Measurements from ENCODE around the gene DHH.

DNA sequence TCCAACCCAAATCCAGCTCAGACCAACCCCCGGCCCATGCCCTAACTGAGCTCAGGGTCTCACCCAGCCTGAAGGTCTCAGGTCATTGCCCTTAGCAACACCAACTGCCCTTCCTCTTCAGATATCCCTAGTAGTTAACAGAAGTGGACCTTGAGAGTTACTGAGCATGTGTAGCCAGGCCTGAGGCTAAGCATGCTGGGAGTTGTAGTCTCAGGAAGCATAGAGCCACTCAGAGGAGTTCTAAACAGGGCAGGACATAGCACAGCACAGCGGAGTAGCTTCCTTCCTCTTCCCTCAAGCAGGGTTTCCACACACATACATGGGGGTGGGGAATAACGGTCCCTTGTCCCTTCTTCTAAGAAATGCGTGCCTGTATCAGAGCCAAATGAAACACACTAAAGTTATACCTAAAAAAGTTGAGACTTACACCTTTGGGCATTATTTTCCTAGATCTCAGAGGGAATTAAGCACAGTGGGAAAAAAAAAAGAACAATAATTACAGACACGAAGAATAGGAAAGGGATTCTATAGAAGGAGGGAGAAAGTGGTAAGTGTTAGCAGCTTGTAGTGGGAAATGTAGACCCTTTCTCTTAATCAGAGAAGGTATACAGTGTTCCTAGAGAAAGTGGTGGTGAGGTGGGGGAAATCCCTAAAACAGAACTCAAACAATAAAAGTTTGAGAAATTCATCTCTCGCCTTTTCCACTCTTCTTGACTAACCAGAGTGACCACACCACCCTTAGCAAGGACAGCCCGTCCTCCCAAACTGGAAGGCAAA is 38.4 kb downstream of the DHH start:
- TF ChIP-seq CTCF (IDR thresholded peaks at IDR 0.05; ENCODE audit: extremely low read depth in 1 of 2, insufficient read depth in 1 of 2, low read depth in 1 of 2, low read length in 2 of 2) (no peak), POLR2A (IDR thresholded peaks at IDR 0.05; ENCODE audit: low read depth, low read length) (no peak), GATA2 (IDR thresholded peaks at IDR 0.05; ENCODE audit: insufficient read depth, insufficient read length, low read depth, low read length) (no peak), EZH2 (IDR thresholded peaks at IDR 0.05; ENCODE audit: borderline replicate concordance, low read depth, low read length, severe bottlenecking) (no peak), JUN (IDR thresholded peaks at IDR 0.05; ENCODE audit: borderline replicate concordance, insufficient read depth, insufficient read length, low read depth) (no peak), POLR2AphosphoS5 (IDR thresholded peaks at IDR 0.05; ENCODE audit: insufficient read depth, low read depth, low read length) (peak; percentile 30), MYC (IDR thresholded peaks at IDR 0.05; ENCODE audit: low read depth, low read length) (no peak), FOS (IDR thresholded peaks at IDR 0.05; ENCODE audit: borderline replicate concordance, insufficient read depth, low read length) (no peak)
- TF ChIP-seq, protein P1, sequence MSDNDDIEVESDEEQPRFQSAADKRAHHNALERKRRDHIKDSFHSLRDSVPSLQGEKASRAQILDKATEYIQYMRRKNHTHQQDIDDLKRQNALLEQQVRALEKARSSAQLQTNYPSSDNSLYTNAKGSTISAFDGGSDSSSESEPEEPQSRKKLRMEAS (IDR thresholded peaks at IDR 0.05; ENCODE audit: insufficient read depth, insufficient read length), result no peak

All from endothelial cell of umbilical vein (primary cell).